Ovary (tissue), 3 donors: ENCODE data around the gene ARSI.

Experiments
- CTCF ChIP-seq, 3 donors: fragments of 450-650 bp in 2 of 3; fragments of 200-600 bp in 1 of 3; IDR thresholded peaks; one replicate each; pipeline versions ENCODE4 v1.5.1 to v1.8.0; 2016 to 2022; ENCODE audit warnings: antibody characterized with exemption in 3 of 3, mild to moderate bottlenecking in 1 of 3
- POLR2A ChIP-seq: fragments of 450-650 bp; IDR thresholded peaks from one replicate; pipeline ENCODE4 v1.6.1; 2017; ENCODE audit warnings: antibody characterized with exemption, mild to moderate bottlenecking, moderate library complexity
- donor health status: DM: no; HTN: no; CAD: no.

GRCh38 chr5:150294551-150295071, 8.1 kb downstream of the ARSI start:
- TF ChIP-seq CTCF (IDR thresholded peaks at IDR 0.05) (no peak), POLR2A (no peak)
